ACHN (cell line): ENCODE results near the gene ROPN1L.
A peak's percentile ranks its signal among the peaks of the same experiment; 100 is the strongest.

Experiments used
- DNase-seq: peaks from one replicate; pipeline ENCODE4 v3.0.0-alpha.2; 2015
- in situ Hi-C: cut with HindIII; loops from 2 replicates; pipeline ENCODE4 v1.10.0; 2017; ENCODE audit warnings: low sequenced_read_pairs, low pct_ligation_motif_present, low pct_unique_long_range_greater_than_20kb

Gene ROPN1L

DNA sequence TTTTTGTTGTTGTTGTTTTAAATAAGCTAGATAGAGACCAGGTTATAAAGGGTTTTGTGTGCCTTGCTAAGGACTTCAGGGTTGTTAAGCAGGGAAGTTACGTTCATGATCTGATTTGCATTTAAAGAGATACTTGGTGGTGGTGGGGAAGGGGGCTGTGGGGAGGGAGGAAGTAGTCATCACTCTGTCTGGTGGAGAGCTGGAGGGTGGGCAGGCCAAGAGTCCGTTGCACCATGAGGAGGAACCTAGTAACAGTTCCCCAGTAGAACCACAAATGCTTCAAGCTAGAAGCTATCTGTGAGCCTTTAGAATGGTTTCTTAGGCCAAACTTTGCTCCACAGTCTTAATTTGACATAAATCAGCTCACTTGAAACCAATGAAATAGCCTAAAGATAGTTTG, 18.7 kb upstream of the ROPN1L start:
- in situ Hi-C loops: no loop called here
- DNase-seq: no peak

DNA sequence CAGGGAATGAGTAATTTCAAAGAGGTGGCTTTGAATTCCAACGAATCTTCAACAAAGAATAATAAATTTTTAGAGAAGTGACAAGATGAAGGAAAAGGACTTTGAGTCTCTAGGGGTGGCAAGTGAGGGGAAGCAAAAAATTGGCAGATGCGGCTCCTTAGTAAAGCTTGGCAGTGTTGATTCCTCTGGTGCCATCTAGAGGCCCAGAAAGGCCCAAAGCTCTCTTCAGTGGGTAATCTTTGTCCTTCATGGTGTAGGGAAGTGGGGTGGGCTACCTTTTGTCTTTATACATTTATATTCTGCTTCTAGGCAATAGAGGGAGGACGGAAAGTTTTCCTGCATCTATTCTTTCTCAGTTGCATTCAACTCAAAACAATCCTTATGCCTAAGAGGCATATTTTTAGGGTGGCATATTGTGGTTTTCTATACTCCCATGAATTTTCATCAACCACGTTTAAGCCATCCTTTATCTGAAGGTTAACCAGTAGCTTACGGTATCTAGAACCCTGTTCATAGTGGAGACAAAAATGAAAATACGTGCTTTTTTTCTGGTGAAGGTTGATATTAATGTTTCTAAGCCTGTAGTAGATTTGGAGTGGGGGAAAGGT, 17.5 kb upstream of the ROPN1L start:
- peak; percentile 46 for DNase-seq
- in situ Hi-C loops: no loop called here

DNA sequence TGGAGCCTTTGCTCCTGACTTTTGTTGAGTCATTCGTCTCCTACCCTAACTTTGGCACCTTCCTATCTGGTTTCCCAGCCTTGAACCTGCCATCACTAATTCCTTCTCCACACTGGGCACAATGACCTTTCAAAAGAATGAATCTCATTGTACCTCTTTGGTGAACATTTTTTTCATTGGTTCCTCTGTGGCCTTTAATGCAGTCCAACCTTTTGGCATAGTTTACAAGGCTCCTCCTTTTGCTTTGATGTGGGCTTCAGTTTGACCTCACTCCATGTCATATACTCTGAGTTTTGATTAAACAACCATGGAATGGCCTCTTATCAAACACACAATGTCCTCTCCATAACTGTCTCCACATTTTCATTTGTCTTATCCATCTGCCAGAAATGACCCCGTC, 14.5 kb upstream of the ROPN1L start:
- DNase-seq: no peak
- in situ Hi-C loops: no loop called here

DNA sequence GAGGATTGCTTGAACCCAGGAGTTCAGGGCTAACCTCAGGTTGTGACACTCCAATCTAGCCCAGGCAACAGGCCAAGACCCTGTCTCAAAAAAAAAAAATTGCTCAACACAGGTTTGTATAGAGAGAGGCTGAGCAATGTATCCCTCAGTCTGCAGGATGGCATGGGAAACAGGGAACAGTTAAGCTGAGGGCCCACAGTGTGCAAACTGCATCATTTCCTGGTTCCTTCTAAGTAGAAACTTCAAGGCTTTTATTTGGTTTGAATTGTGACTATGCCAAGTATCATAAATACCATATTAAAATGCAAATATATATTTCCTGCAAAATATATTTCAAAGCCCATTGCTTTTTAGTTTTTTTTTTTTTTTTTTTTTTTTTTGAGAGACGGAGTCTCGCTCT, 13.7 kb upstream of the ROPN1L start:
- no peak for DNase-seq
- in situ Hi-C loops: no loop called here

DNA sequence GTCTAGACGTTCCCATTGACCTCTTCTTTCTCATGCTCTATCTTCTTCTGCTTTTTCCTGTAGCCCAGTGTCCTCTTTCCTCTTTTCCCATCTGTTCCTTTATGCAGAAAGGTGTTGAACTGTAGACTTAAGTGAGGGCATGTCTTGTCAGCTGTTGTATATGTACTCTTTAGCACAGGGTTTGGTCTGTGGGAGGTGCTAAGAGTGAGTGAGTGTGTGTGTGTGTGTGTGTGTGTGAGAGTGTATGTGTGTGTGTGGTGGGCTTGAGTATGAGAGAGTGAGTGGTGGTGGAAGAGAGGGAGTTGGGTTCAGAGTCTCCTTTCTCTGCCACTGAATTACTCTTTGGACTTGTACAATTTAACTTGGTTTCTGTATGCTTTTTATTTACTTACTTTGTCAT, 10.3 kb upstream of the ROPN1L start:
- in situ Hi-C loops: no loop called here
- DNase-seq: no peak

DNA sequence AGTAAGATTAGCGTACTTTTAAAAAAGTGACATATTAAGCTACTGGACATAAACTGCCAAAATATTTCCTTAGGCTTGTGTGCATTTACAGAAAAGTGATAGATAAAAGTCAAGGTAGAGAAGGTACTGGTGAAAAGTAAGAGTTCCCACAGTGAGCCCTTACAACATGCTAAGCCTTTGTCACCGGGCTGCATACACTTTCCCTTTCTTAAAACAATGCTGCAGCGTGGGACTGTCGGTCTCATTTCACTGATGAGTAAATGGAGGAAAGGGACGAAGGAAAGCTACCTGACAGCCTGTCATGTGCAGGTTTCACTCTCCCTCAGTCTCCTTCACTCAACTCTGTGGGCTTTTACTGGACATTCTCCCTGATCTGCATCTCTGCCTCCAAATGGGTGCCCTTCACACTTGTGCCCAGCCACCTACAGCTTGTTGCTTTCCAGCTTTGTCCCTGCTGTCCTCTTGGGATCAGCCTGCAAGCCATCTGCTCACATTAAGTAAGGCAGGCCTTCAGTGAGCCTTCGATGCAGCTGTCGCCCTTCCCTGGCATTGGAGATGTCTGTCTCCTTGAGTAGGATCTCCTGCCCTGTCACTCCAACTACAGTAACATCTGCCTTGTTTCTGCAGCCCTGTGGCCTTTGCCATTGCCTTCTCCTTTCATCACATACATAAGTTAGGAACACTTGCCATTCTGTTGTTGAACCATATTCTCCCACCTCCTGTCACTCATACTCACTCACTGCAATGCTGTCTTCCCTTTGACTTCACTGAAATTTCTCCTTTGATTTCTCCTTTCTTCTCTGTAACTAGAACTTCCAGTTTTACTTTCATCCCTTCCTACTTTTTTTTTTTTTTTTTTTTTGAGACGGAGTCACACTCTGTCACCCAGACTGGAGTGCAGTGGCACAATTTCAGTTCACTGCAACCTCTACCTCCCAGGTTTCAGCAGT, 9.3 kb upstream of the ROPN1L start:
- DNase-seq: no peak
- in situ Hi-C loops: no loop called here

DNA sequence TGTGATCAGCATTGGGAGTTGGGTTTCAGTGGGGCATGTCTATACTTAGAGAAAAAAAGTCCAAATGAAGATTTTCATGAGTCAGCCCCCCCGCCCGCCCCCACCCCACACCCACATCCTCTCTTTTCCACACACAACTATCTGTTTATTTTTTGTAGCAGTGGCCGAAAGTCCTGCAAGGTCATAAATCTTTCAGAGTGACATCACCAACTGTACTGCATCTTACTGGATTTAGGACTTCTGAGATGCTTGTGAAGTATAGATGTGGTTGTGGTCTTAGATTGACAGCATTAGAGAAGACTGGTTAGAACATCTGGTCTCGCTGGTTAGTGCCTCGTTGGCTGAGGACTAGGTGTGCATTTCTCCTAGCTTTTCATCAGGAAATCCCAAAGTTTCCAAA, 7.3 kb upstream of the ROPN1L start:
- in situ Hi-C loops: no loop called here
- no peak for DNase-seq

DNA sequence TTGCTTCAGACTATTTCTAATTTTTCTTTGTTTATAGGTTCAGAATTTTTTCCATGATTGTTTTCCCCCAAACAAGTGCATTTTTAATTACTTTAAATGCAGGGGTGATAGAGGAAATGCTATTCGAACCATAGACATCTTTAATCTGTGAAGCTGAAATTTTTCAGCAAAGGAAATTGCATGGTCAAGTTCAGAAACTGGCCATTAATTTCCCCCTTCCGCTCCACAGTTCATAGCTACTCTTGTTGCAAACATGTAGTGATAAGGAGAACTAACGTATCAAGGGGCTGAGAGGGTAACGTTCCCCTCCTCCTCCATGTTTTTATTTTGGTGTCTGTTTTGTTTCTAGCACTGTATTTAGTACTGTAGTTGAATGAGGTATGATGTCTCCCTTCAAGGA, 3.4 kb upstream of the ROPN1L start:
- DNase-seq: no peak
- in situ Hi-C loops: no loop called here

DNA sequence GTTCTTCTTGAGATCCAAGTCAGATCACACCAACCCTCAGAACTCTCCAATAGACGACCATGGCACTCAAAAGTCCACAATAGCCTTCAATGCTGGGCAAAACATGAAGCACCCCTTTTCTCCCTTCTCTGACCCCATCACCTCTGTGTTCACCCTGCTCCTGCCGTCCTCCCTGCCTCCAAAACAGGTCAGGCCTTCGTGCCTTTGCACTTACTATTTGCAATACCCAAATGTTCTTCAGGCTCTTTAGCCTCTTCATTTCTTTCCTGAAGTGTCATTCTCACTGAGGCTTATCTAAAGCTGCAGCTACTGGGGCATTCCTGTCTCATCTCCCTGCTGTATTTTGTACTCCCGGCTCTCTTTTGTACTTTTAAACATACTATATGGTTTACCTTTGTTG, 2.0 kb upstream of the ROPN1L start:
- in situ Hi-C loops: no loop called here
- DNase-seq: no peak

DNA sequence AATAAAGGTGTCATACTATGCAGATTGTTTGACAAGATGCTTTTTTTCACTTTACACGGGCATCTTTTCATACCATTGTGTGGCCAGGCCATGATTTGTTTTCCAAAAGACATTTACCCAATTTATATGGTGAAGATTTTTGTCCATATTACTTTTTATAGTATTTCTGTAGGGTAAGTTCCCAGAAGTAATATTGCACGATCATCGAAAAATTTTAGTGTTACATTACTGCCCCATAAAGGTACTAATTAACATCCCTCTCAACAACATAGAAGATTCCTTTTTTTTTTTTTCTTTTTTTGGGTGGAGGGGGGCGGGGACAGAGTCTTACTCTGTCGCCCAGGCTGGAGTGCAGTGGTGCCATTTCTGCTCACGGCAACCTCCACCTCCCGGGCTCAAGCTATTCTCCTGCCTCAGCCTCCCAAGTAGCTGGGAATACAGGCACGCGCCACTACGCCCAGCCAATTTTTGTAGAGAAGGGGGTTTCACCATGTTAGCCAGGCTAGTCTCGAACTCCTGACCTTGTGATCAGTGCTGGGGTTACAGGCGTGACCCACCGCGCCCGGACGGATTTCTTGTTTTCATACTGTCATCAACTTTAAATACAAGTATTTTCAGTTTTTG, 1.2 kb upstream of the ROPN1L start:
- in situ Hi-C loops: no loop called here

DNA sequence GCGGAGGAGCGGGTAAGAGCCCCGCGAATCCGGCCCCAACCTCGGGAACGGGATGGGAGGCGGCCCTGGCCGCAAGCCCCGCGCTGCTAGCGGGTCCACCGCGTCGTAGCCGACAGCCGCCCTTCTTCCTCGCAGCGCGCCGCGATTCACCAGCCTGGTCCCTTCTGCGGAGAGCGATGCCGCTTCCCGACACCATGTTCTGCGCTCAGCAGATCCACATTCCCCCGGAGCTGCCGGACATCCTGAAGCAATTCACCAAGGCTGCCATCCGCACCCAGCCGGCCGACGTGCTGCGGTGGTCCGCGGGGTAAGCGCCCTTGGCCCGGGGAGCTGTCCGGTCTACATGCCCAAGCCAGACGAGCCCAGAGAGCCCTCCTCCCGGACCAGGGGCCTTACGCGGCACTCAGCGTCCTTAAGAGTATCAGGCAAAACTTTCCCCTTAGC, 335 bp downstream of the ROPN1L start:
- in situ Hi-C loops: no loop called here
- no peak for DNase-seq

More for the DNA sequence above, 1.2 kb upstream of the ROPN1L start:
- no peak for DNase-seq

DNA sequence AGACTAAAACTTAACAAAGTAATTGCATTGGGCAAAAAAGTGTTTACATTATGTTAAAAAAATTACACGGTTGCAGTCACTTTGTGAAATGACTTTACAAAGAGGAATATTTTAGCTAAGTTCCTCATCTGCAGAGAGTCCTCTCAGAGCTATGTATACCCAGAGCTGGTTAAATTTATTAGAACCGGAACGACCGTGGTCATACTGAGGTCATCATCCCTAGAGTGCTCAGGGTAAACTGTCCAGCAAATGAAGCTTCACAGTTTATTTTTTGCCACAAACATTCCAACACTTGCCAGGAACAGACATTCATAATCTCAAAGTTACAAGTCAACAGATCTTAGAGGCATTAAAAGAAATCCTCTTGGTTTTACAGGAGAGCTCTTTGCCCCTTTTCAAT, 897 bp downstream of the ROPN1L start:
- in situ Hi-C loops: no loop called here
- no peak for DNase-seq

DNA sequence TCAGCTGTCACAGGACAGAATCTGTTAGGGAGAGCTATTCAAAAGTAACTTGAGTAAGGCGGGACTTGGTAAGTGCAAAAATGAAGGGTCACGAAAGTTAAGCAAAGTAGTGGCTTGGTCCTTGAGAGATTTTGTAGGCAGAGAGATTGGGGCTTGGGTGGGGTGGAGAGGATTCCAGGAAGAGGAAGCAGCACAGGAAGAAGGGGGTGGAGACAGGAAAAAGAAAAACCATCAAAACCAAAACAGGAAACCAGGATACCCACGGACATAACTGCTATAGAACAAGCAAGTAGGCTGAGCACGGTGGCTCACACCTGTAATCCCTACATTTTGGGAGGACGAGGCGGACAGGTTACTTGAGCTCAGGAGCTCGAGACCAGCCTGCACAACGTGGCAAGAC, 3.7 kb downstream of the ROPN1L start:
- DNase-seq: no peak
- in situ Hi-C loops: no loop called here

DNA sequence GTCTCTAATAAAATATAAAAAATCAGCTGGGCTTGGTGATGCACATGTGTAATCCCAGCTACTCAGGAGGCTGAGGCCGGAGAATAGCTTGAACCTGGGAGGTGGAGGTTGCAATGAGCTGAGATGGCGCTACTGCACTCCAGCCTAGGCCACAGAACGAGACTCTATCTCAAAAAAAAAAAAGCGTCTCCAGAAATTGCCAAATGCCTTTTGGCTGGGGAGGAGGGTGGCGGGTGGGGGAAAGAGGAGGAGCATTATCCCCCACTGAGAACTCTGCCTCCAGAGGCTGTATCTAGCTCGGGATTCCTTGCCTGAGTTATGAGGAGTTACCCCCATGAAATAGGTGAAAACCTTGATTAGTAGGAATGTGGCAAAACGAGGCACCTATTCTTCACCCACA, 4.8 kb downstream of the ROPN1L start:
- no peak for DNase-seq
- in situ Hi-C loops: no loop called here

DNA sequence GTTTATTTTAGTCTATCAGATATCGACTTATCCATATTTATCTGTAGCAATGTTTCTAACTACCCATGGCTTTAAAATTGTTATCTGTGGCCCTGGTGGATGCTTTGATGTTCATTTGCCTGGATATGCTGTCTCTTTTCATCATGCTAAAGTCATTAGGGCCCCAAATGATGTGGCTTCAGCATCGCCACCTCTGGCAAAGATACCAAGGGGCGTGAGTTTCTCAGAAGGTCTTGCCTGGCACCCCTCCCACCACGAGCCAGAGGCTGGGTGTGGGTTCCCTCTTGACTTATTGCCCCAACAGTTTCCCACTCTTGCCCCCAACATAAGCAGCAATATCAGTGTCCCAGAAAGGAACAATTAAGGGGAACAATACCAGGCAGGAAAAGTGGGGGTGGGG, 5.4 kb downstream of the ROPN1L start:
- in situ Hi-C loops: no loop called here
- DNase-seq: no peak

DNA sequence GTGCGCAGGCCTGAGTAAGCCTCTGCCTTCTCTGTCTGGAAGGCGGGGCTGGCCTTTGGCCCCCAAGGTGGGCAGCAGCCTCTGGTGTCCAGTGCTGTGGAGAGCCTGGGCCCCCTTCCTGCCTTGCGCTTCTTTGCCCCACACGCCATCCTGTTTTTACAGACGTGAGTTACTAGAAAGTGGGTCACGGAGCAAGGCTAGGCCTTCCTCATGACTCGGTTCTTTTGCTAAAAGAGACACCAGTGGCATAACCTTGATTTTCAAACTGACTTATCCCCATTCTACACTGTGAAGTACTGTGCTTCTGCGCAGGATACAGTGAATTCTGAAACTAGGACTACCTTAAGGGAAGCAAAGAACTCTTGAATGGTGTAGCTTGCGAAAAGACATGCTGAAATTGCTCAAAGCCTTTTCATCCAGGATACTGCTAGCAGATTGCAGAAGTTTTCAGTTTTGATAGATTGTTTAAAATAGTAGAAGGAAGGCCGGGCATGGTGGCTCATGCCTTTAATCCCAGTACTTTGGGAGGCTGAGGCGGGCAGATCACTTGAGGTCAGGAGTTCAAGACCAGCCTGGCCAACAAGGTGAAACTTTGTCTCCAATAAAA, 7.2 kb downstream of the ROPN1L start:
- in situ Hi-C loops: no loop called here
- DNase-seq: no peak

DNA sequence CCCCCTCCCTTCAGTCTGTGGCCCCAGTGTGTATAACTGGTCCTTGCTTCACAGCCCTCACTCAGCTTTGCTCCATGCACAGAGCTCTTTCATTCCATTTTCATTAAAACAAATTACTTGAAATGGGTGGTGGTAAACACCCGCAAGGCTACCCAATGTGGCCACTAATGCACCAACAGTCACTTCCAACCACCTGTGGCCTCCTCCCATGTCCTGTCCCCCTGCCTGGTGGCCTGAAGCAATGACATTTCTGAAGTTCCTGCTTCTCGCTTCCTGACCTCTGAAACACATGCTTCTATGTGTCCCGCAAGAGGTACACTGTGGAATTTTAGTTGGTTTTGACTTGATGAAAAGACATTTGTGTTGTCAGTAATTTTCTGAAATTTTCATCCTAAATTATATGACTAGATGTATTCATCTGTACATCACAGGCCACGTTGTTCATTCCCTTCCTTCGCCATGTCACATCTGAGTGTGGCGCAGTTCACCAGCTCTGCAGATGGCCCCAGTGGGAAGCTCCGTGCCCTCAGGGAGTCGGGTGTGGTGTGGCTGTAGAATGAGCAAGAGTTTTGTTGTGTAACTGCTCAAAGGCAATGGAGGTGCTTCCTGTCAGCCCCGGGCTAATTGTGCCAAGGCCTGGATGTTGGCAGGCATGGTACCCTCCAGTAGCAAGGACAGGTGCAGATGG, 9.6 kb downstream of the ROPN1L start:
- DNase-seq: no peak
- in situ Hi-C loops: no loop called here

DNA sequence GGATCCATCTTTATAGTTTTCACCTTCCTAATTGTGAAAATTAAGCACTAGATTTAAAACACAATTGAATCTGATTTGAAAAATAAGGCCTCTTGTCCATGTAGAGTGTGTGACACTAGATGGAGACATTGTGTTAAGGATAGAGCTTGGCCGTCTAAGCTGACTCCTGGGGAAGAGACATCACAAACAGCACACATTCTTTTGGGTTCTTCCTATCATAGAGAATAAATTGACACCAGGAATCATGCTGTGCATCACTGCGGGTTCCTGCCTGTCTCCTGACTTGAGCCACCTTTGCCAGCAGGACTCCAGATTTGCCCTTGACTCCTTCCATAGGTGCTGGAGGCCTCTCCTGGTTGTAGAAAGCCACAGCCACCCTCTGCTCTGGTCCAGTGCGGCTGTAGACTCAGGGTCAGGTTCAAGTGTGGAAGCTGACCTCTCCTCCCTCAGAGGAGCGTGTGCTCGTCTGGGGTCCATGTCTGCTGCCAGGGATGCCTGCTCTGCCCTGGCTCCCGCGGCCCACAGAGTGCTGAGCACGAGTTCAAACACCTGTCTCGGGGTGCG, 11.2 kb downstream of the ROPN1L start:
- in situ Hi-C loops: no loop called here
- DNase-seq: peak; percentile 77
